H1 (cell line): ENCODE data around the gene C3orf85. TPM values are rescaled to one million over a fixed set of nuclear protein-coding genes. Genes with fewer than 3 reads are reported as not detected.
A peak's percentile ranks its signal among the peaks of the same experiment; 100 is the strongest.

ENCODE experiments used
- CTCF ChIA-PET: fragments of 300-600 bp; sonication (Branson Sonifier 250); formaldehyde crosslinking; loops from one replicate; lab custom pipeline; 2021; ENCODE audit not compliant: partially characterized antibody; lab: Charles Lee
- POLR2A ChIA-PET: fragments of 300-600 bp; sonication (Branson Sonifier 250); formaldehyde crosslinking; loops from one replicate; lab custom pipeline; 2021; ENCODE audit warnings: inconsistent platforms; ENCODE audit not compliant: partially characterized antibody; lab: Charles Lee
- DNase-seq, 2 experiments: peaks; one replicate each; pipeline versions ENCODE4 v3.0.0 to v3.0.0-alpha.2; 2010 to 2022; ENCODE audit warnings: low spot score in 2 of 2, low read depth in 1 of 2, mixed read lengths in 1 of 2
- FAIRE-seq: peaks from 2 replicates; lab custom pipeline; 2011; peaks lifted over from hg19 to GRCh38; lab: Jason Lieb, UNC
- H2AFZ ChIP-seq: 2 replicates; pipeline ENCODE4 v1.8.1; 2012; ENCODE audit warnings: low read length, inconsistent platforms
- H2AK5ac ChIP-seq: 2 replicates; pipeline ENCODE4 v1.6.1; 2013; ENCODE audit warnings: low read depth, low read length
- H2BK120ac ChIP-seq: replicated peaks from 2 replicates; pipeline ENCODE3; 2013; ENCODE audit warnings: low read depth, low read length, inconsistent platforms
- H2BK12ac ChIP-seq: 2 replicates; pipeline ENCODE4 v1.6.1; 2013; ENCODE audit warnings: low read depth, low read length
- H2BK15ac ChIP-seq: 2 replicates; pipeline ENCODE4 v1.6.1; 2013; ENCODE audit warnings: low read length
- H2BK20ac ChIP-seq: 2 replicates; pipeline ENCODE4 v1.6.1; 2013; ENCODE audit warnings: low read length
- H2BK5ac ChIP-seq: 2 replicates; pipeline ENCODE4 v1.6.1; 2013; ENCODE audit warnings: low read depth, low read length
- H3K14ac ChIP-seq: 2 replicates; pipeline ENCODE4 v1.6.1; 2013; ENCODE audit warnings: inconsistent platforms; ENCODE audit not compliant: insufficient read length
- H3K18ac ChIP-seq: 2 replicates; pipeline ENCODE4 v1.6.1; 2013; ENCODE audit warnings: low read length; ENCODE audit errors: extremely low read depth
- H3K23ac ChIP-seq: 2 replicates; pipeline ENCODE4 v1.6.1; 2013; ENCODE audit warnings: inconsistent platforms; ENCODE audit not compliant: insufficient read length
- H3K23me2 ChIP-seq: 2 replicates; pipeline ENCODE4 v1.6.1; 2013; ENCODE audit warnings: low read depth, low read length
- H3K27ac ChIP-seq: 2 replicates; pipeline ENCODE4 v1.6.1; 2011; ENCODE audit warnings: low read depth, low read length, inconsistent platforms
- H3K27me3 ChIP-seq, 4 experiments: replicated peaks in 1 of 4; 1 replicate in 1 of 4; 2 replicates in 3 of 4; pipeline versions ENCODE4 v1.6.1 to v1.8.1; 2011 to 2013; ENCODE audit warnings: low read length in 3 of 4, mild to moderate bottlenecking in 3 of 4, inconsistent platforms in 2 of 4, mixed read lengths in 2 of 4, moderate library complexity in 1 of 4; ENCODE audit not compliant: control insufficient read depth in 3 of 4, insufficient read depth in 3 of 4; ENCODE audit errors: extremely low read depth in 1 of 4
- H3K36me3 ChIP-seq, 4 experiments: 2 replicates each; pipeline versions ENCODE4 v1.6.1 to v1.8.1; 2011 to 2013; ENCODE audit warnings: mild to moderate bottlenecking in 4 of 4, low read length in 3 of 4, moderate library complexity in 2 of 4, control low read depth in 1 of 4, inconsistent platforms in 1 of 4; ENCODE audit not compliant: insufficient read depth in 4 of 4, control insufficient read depth in 2 of 4
- H3K4ac ChIP-seq: replicated peaks from 2 replicates; pipeline ENCODE3; 2013; ENCODE audit warnings: low read length, low read depth, mixed read lengths, inconsistent platforms; ENCODE audit not compliant: insufficient read length
- H3K4me1 ChIP-seq, 4 experiments: replicated peaks in 1 of 4; 1 replicate in 1 of 4; 2 replicates in 3 of 4; pipeline versions ENCODE4 v1.6.1 to v1.8.1; 2011 to 2013; ENCODE audit warnings: low read length in 3 of 4, inconsistent platforms in 2 of 4, mixed read lengths in 1 of 4; ENCODE audit not compliant: insufficient read depth in 4 of 4, control insufficient read depth in 3 of 4
- H3K4me2 ChIP-seq, 2 experiments: 2 replicates each; pipeline versions ENCODE4 v1.6.1 to v1.8.1; 2011 to 2013; ENCODE audit warnings: low read depth in 2 of 2, low read length in 2 of 2, control low read depth in 1 of 2, inconsistent platforms in 1 of 2, mild to moderate bottlenecking in 1 of 2; ENCODE audit not compliant: insufficient read depth in 1 of 2
- H3K4me3 ChIP-seq, 4 experiments: fragments of 200-600, 300-600 bp in 1 of 4; sonication (generic), shearing (Covaris generic), sonication (Bioruptor Twin) in 1 of 4; 2 replicates each; pipeline versions ENCODE4 v1.5.1 to v1.8.1; 2011 to 2016; ENCODE audit warnings: low read length in 4 of 4, low read depth in 3 of 4, control low read depth in 2 of 4, inconsistent platforms in 2 of 4, mild to moderate bottlenecking in 2 of 4, mixed read lengths in 1 of 4, moderate library complexity in 1 of 4; ENCODE audit not compliant: insufficient read depth in 2 of 4; ENCODE audit errors: extremely low read depth in 1 of 4
- H3K56ac ChIP-seq: replicated peaks from 2 replicates; pipeline ENCODE3; 2013; ENCODE audit warnings: low read depth, mild to moderate bottlenecking, mixed read lengths, low read length, inconsistent platforms; ENCODE audit not compliant: insufficient read length
- H3K79me1 ChIP-seq: 2 replicates; pipeline ENCODE4 v1.6.1; 2013; ENCODE audit warnings: low read depth, low read length, control low read depth
- H3K79me2 ChIP-seq, 2 experiments: 2 replicates each; pipeline versions ENCODE4 v1.6.1 to v1.8.1; 2012 to 2013; ENCODE audit warnings: low read length in 2 of 2, mild to moderate bottlenecking in 2 of 2, inconsistent platforms in 1 of 2; ENCODE audit not compliant: insufficient read depth in 2 of 2, control insufficient read depth in 1 of 2
- H3K9ac ChIP-seq, 4 experiments: replicated peaks in 1 of 4; 1 replicate in 1 of 4; 2 replicates in 3 of 4; pipeline versions ENCODE4 v1.6.1 to v1.8.1; 2011 to 2013; ENCODE audit warnings: low read depth in 3 of 4, low read length in 3 of 4, control low read depth in 2 of 4, mild to moderate bottlenecking in 2 of 4, moderate library complexity in 2 of 4, inconsistent platforms in 1 of 4; ENCODE audit errors: extremely low read depth in 1 of 4
- H3K9me3 ChIP-seq, 2 experiments: 2 replicates each; pipeline versions ENCODE4 v1.6.1 to v1.8.1; 2012 to 2013; ENCODE audit warnings: mild to moderate bottlenecking in 2 of 2, moderate library complexity in 2 of 2, control low read depth in 1 of 2, inconsistent platforms in 1 of 2, low read depth in 1 of 2, low read length in 1 of 2, mixed read lengths in 1 of 2; ENCODE audit not compliant: insufficient read depth in 2 of 2
- H4K20me1 ChIP-seq, 2 experiments: replicated peaks in 1 of 2; 2 replicates each; pipeline versions ENCODE3 to v1.8.1; 2011 to 2013; ENCODE audit warnings: inconsistent platforms in 2 of 2, low read length in 2 of 2, mild to moderate bottlenecking in 1 of 2; ENCODE audit not compliant: insufficient read depth in 2 of 2, control insufficient read depth in 1 of 2
- H4K5ac ChIP-seq: 2 replicates; pipeline ENCODE4 v1.6.1; 2013; ENCODE audit warnings: low read length, low read depth, mixed read lengths, inconsistent platforms; ENCODE audit not compliant: insufficient read length
- H4K8ac ChIP-seq: 2 replicates; pipeline ENCODE4 v1.8.0; 2013; ENCODE audit warnings: mild to moderate bottlenecking, moderate library complexity, low read length, inconsistent platforms; ENCODE audit not compliant: insufficient read depth; ENCODE audit errors: extremely low read depth
- H4K91ac ChIP-seq: replicated peaks from 2 replicates; pipeline ENCODE3; 2013; ENCODE audit warnings: low read length, mixed read lengths, inconsistent platforms; ENCODE audit not compliant: insufficient read length
- BRCA1 ChIP-seq: IDR thresholded peaks from 2 replicates; pipeline ENCODE4 v1.6.1; 2012; ENCODE audit warnings: low read depth, low read length, improper control_type of control experiment
- CBX5 ChIP-seq: fragments of 300-800, 300-1000 bp; sonication (generic); IDR thresholded peaks from 2 replicates; pipeline ENCODE4 v1.7.1; 2016; ENCODE audit warnings: antibody characterized with exemption, low read length, low read depth
- CHD1 ChIP-seq: IDR thresholded peaks from 2 replicates; pipeline ENCODE4 v1.6.1; 2012; ENCODE audit warnings: low read depth, low read length, improper control_type of control experiment
- CTCF ChIP-seq, 3 experiments: IDR thresholded peaks; 1 replicate in 2 of 3; 2 replicates in 1 of 3; pipeline versions ENCODE4 v1.5.1 to v1.6.1; 2011; ENCODE audit warnings: low read length in 3 of 3, mild to moderate bottlenecking in 3 of 3, inconsistent platforms in 2 of 3, low read depth in 1 of 3, moderate library complexity in 1 of 3; ENCODE audit not compliant: insufficient read depth in 1 of 3; ENCODE audit errors: control extremely low read depth in 1 of 3
- GTF2F1 ChIP-seq: IDR thresholded peaks from 2 replicates; pipeline ENCODE4 v1.6.1; 2012; ENCODE audit warnings: low read depth, low read length, improper control_type of control experiment, borderline replicate concordance
- KDM4A ChIP-seq: IDR thresholded peaks from one replicate; pipeline ENCODE4 v1.7.1; 2012; ENCODE audit warnings: low read depth, mild to moderate bottlenecking, moderate library complexity, low read length, inconsistent platforms; ENCODE audit not compliant: severe bottlenecking
- POU5F1 ChIP-seq: IDR thresholded peaks from 2 replicates; pipeline ENCODE4 v1.6.1; 2011; ENCODE audit warnings: low read depth, mild to moderate bottlenecking, low read length, moderate library complexity
- RFX5 ChIP-seq: IDR thresholded peaks from 2 replicates; pipeline ENCODE4 v1.6.1; 2011; ENCODE audit warnings: low read depth, low read length, improper control_type of control experiment, borderline replicate concordance
- SP2 ChIP-seq: IDR thresholded peaks from 2 replicates; pipeline ENCODE4 v1.6.1; 2012; ENCODE audit warnings: mild to moderate bottlenecking, low read length, inconsistent platforms
- TAF7 ChIP-seq: optimal IDR thresholded peaks from 2 replicates; pipeline ENCODE3; 2011; ENCODE audit warnings: low read depth, mild to moderate bottlenecking, inconsistent platforms, low read length, moderate library complexity, borderline replicate concordance
- TBP ChIP-seq: IDR thresholded peaks from 2 replicates; pipeline ENCODE4 v1.6.1; 2011; ENCODE audit warnings: low read depth, low read length, improper control_type of control experiment
- TCF12 ChIP-seq: IDR thresholded peaks from 2 replicates; pipeline ENCODE4 v1.6.1; 2011; ENCODE audit warnings: low read depth, mild to moderate bottlenecking, low read length
- YY1 ChIP-seq: IDR thresholded peaks from 2 replicates; pipeline ENCODE4 v1.6.1; 2011; ENCODE audit warnings: low read depth, mild to moderate bottlenecking, low read length
- WGBS, 2 experiments: shearing (Covaris generic) in 1 of 2; methylation state at CpG; one replicate each; pipeline versions ENCODE4 v1.1.6 to v1.1.7; 2013 to 2015; ENCODE audit warnings: low lambda C conversion rate in 2 of 2, mixed read lengths in 2 of 2, inconsistent platforms in 1 of 2, low coverage in 1 of 2, missing lambda C conversion rate in 1 of 2; ENCODE audit not compliant: insufficient replicate concordance in 2 of 2, insufficient coverage in 1 of 2, insufficient read length in 1 of 2; ENCODE audit errors: extremely low coverage in 1 of 2, missing lambda C conversion rate in 1 of 2; 5-methylcytosine and 5-hydroxymethylcytosine counted together
- polyA plus RNA-seq, 7 experiments: library from polyadenylated mRNA; depleted of rRNA in 3 of 7; stranded (reverse) in 5 of 7; unstranded in 2 of 7; fragments of >200 nt in 5 of 7; fragments of 200-250 nt in 2 of 7; gene quantifications; 1 replicate in 5 of 7; 2 replicates in 1 of 7; 4 replicates in 1 of 7; pipeline versions ENCODE4 v1.2.1 to v1.2.3, GENCODE V29; 2011 to 2013; ENCODE audit warnings: missing spikeins in 2 of 7, mixed read lengths in 2 of 7
- total RNA-seq: library from RNA; stranded (reverse); fragmentation: NEBNext Ultra II Directional; extraction: Animal tissue kit (Norgen Biotek cat#: 25700); gene quantifications from 2 replicates; pipeline ENCODE4 v1.2.1, GENCODE V29; 2021

The C3orf85 gene
- total and polyA plus RNA-seq, 2 of the 8 experiments (the other 6 are each of a cell fraction or from before 2014, with no cell fraction given) = not detected

GRCh38 chr3:109095166-109095565 lies 41.4 kb upstream of the C3orf85 start:
- no peak overlapping the region for H3K23ac ChIP-seq
- no peaks in the 10 kb centered on the region for H3K79me2 ChIP-seq
- DNase-seq (no peak), FAIRE-seq (no peak)
- H3K4me2 ChIP-seq = no peak overlapping the region
- H4K91ac ChIP-seq = no peak overlapping the region
- H2BK5ac ChIP-seq = no peak overlapping the region
- no peak overlapping the region for H2BK12ac ChIP-seq
- H3K4me1 ChIP-seq = no peaks in the 10 kb centered on the region
- no peak overlapping the region for H3K4ac ChIP-seq
- H2AFZ ChIP-seq = 0 out of 2 replicates have a peak overlapping the region, but pooled peaks have one; percentile 42
- H2BK15ac ChIP-seq = no peak overlapping the region
- no peak overlapping the region for H3K27ac ChIP-seq
- H3K36me3 ChIP-seq = no peaks in the 10 kb centered on the region
- CTCF ChIA-PET = interaction anchor here (1.3 to 4.7 kb wide), 2 partner anchors 13 to 70 kb away, joined by 6 to 37 read pairs; no protein-coding TSS in a partner anchor
- no peaks in the 10 kb centered on the region for H3K23me2 ChIP-seq
- H3K27me3 ChIP-seq = no peaks in the 10 kb centered on the region
- no peak overlapping the region for H2BK120ac ChIP-seq
- no peak overlapping the region for H3K9ac ChIP-seq
- H2BK20ac ChIP-seq = no peak overlapping the region
- POLR2A ChIA-PET = no interaction called here
- H3K9me3 ChIP-seq = no peaks in the 10 kb centered on the region
- no peaks in the 10 kb centered on the region for H3K79me1 ChIP-seq
- no peak overlapping the region for H2AK5ac ChIP-seq
- H3K4me3 ChIP-seq = no peak overlapping the region
- no peak overlapping the region for H4K8ac ChIP-seq
- no peak overlapping the region for H4K5ac ChIP-seq
- no peak overlapping the region for H3K18ac ChIP-seq
- no peak overlapping the region for H3K14ac ChIP-seq
- H3K56ac ChIP-seq = no peak overlapping the region
- 87% methylated on average over 1 of the region's 1 CpG; no CpG with 5 or more reads in 1 of the 2 experiments for WGBS, 2 experiments
- H4K20me1 ChIP-seq = no peaks in the 10 kb centered on the region
- no peak for TF ChIP-seq GTF2F1
- no peak for TF ChIP-seq YY1
- no peak for TF ChIP-seq BRCA1
- TF ChIP-seq RFX5 = no peak
- no peak for TF ChIP-seq TAF7
- TF ChIP-seq SP2 = no peak
- TF ChIP-seq KDM4A = no peak
- no peak for TF ChIP-seq CBX5
- no peak for TF ChIP-seq TBP
- no peak for TF ChIP-seq POU5F1
- no peak for TF ChIP-seq CHD1
- no peak for TF ChIP-seq TCF12
- TF ChIP-seq CTCF (IDR thresholded peaks at IDR 0.05; ENCODE audit: control extremely low read depth in 1 of 3, insufficient read depth in 1 of 3, low read depth in 1 of 3, low read length in 3 of 3) = no peak
